ENCODE results near the gene SHC1.

- TF ChIP-seq YY1 (IDR thresholded peaks at IDR 0.05; ENCODE audit: insufficient read depth, insufficient read length) (no peak), SUZ12 (IDR thresholded peaks at IDR 0.05; ENCODE audit: extremely low read depth, insufficient read depth, insufficient read length) (no peak)
These were observed 16.8 kb upstream of the SHC1 start for GRCh38 chr1:154987326-154987725.
